Right atrium auricular region (tissue), 2 donors: ENCODE results near the gene HOXB1. TPM values are rescaled to one million over a fixed set of nuclear protein-coding genes. Genes with fewer than 3 reads are reported as not detected.

Source experiments
- DNase-seq: peaks from one replicate; pipeline ENCODE4 v3.0.0-alpha.2; 2019; ENCODE audit warnings: low spot score
- H3K27ac ChIP-seq, 2 donors: fragments of 200-600 bp; sonication (generic); 1 replicate in 1 of 2; 2 replicates in 1 of 2; pipeline ENCODE4 v1.5.1; 2016 to 2019
- H3K27me3 ChIP-seq, 2 donors: fragments of 200-600 bp; sonication (generic); one replicate each; pipeline versions ENCODE4 v1.5.1 to v1.6.0; 2017 to 2019
- H3K36me3 ChIP-seq: fragments of 200-600 bp; sonication (generic); one replicate; pipeline ENCODE4 v1.5.1; 2016
- H3K4me1 ChIP-seq, 2 donors: fragments of 200-600 bp; sonication (generic); one replicate each; pipeline versions ENCODE4 v1.5.1 to v1.6.0; 2017 to 2019
- H3K4me3 ChIP-seq, 2 donors: fragments of 200-600 bp; sonication (generic); 1 replicate in 1 of 2; 2 replicates in 1 of 2; pipeline ENCODE4 v1.5.1; 2017 to 2019; ENCODE audit warnings: mild to moderate bottlenecking in 1 of 2, moderate library complexity in 1 of 2
- H3K9me3 ChIP-seq, 2 donors: fragments of 200-600 bp; sonication (generic); one replicate each; pipeline ENCODE4 v1.5.1; 2019
- CTCF ChIP-seq, 2 donors: fragments of 200-600 bp; sonication (generic); IDR thresholded peaks; one replicate each; pipeline ENCODE4 v1.5.1; 2019; ENCODE audit warnings: antibody characterized with exemption in 2 of 2
- total RNA-seq, 2 donors: library from RNA; depleted of rRNA; stranded (reverse); fragments of >200 nt; gene quantifications; one replicate each; pipeline ENCODE4 v1.1.0, GENCODE V29; 2016

The HOXB1 gene
- total RNA-seq, 2 donors from 2014 or later, result not detected

GRCh38 chr17:48502901-48503300 lies 27.9 kb downstream of the HOXB1 start:
- Histone ChIP-seq H3K4me1 (no peaks in the 10 kb centered on the region), H3K9me3 (no peaks in the 10 kb centered on the region), H3K27me3 (no peaks in the 10 kb centered on the region), H3K27ac (no peak overlapping the region), H3K4me3 (no peak overlapping the region), H3K36me3 (no peaks in the 10 kb centered on the region)
- TF ChIP-seq CTCF (IDR thresholded peaks at IDR 0.05), result no peak
- no peak for DNase-seq

- Histone ChIP-seq H3K36me3 (no peaks in the 10 kb centered on the region), H3K27me3 (no peaks in the 10 kb centered on the region), H3K27ac (no peak overlapping the region), H3K4me3 (no peak overlapping the region), H3K4me1 (no peaks in the 10 kb centered on the region), H3K9me3 (no peaks in the 10 kb centered on the region)
- TF ChIP-seq CTCF (IDR thresholded peaks at IDR 0.05), result no peak
- DNase-seq, result no peak
Observed at GRCh38 chr17:48502312-48502711, 28.5 kb downstream of the HOXB1 start.

GRCh38 chr17:48500435-48501426 lies 30.1 kb downstream of the HOXB1 start:
- no peaks in the 10 kb centered on the region for H3K36me3 ChIP-seq
- no peak overlapping the region for H3K4me3 ChIP-seq
- H3K9me3 ChIP-seq, result no peaks in the 10 kb centered on the region
- TF ChIP-seq CTCF (IDR thresholded peaks at IDR 0.05), result no peak
- H3K4me1 ChIP-seq, result no peaks in the 10 kb centered on the region
- H3K27ac ChIP-seq, result no peak overlapping the region
- DNase-seq, result no peak
- no peaks in the 10 kb centered on the region for H3K27me3 ChIP-seq

- Histone ChIP-seq H3K9me3 (no peaks in the 10 kb centered on the region), H3K4me1 (no peaks in the 10 kb centered on the region), H3K27ac (no peak overlapping the region), H3K4me3 (no peak overlapping the region), H3K27me3 (no peaks in the 10 kb centered on the region), H3K36me3 (no peaks in the 10 kb centered on the region)
- no peak for TF ChIP-seq CTCF (IDR thresholded peaks at IDR 0.05)
- DNase-seq, result no peak
Observed at GRCh38 chr17:48499735-48500434, 30.9 kb downstream of the HOXB1 start.

GRCh38 chr17:48499248-48499647 lies 31.6 kb downstream of the HOXB1 start:
- H3K36me3 ChIP-seq, result no peaks in the 10 kb centered on the region
- H3K27me3 ChIP-seq, result no peaks in the 10 kb centered on the region
- no peaks in the 10 kb centered on the region for H3K4me1 ChIP-seq
- no peak for TF ChIP-seq CTCF (IDR thresholded peaks at IDR 0.05)
- H3K4me3 ChIP-seq, result no peak overlapping the region
- no peaks in the 10 kb centered on the region for H3K9me3 ChIP-seq
- H3K27ac ChIP-seq, result no peak overlapping the region
- DNase-seq, result no peak
